Spleen (tissue), 11 donors: ENCODE results near the gene CHKA. TPM values are rescaled to one million over a fixed set of nuclear protein-coding genes. Genes with fewer than 3 reads are reported as not detected.

ENCODE experiments used
- DNase-seq: peaks from one replicate; pipeline ENCODE4 v3.0.0-alpha.2; 2020
- H3K27ac ChIP-seq, 8 donors: fragments of 200-600 bp; sonication (generic) in 7 of 8; 1 replicate in 4 of 8; 2 replicates in 4 of 8; pipeline versions ENCODE4 v1.5.0 to v1.8.0; 2016 to 2021; ENCODE audit warnings: inconsistent platforms in 4 of 8, mild to moderate bottlenecking in 4 of 8, moderate library complexity in 1 of 8
- H3K27me3 ChIP-seq, 7 donors: fragments of 200-600 bp; sonication (generic) in 6 of 7; replicated peaks in 1 of 7; 1 replicate in 4 of 7; 2 replicates in 3 of 7; pipeline versions ENCODE4 v1.5.0 to v1.8.0; 2016 to 2021; ENCODE audit warnings: inconsistent platforms in 3 of 7, mild to moderate bottlenecking in 1 of 7
- H3K36me3 ChIP-seq, 6 donors: fragments of 200-600 bp; sonication (generic) in 5 of 6; 1 replicate in 4 of 6; 2 replicates in 2 of 6; pipeline versions ENCODE4 v1.5.0 to v1.8.0; 2016 to 2021; ENCODE audit warnings: inconsistent platforms in 2 of 6
- H3K4me1 ChIP-seq, 6 donors: fragments of 200-600 bp; sonication (generic) in 5 of 6; 1 replicate in 3 of 6; 2 replicates in 3 of 6; pipeline versions ENCODE4 v1.5.0 to v1.8.0; 2016 to 2021; ENCODE audit warnings: inconsistent platforms in 3 of 6
- H3K4me3 ChIP-seq, 8 donors: fragments of 200-600 bp; sonication (generic) in 7 of 8; 1 replicate in 4 of 8; 2 replicates in 4 of 8; pipeline versions ENCODE4 v1.5.0 to v1.8.0; 2016 to 2021; ENCODE audit warnings: inconsistent platforms in 4 of 8, mild to moderate bottlenecking in 4 of 8, moderate library complexity in 2 of 8
- H3K9me3 ChIP-seq, 8 donors: fragments of 200-600 bp; sonication (generic) in 7 of 8; 1 replicate in 4 of 8; 2 replicates in 4 of 8; pipeline versions ENCODE4 v1.5.0 to v1.8.0; 2016 to 2021; ENCODE audit warnings: inconsistent platforms in 4 of 8
- CTCF ChIP-seq, 11 experiments: fragments of 200-600 bp in 7 of 11; fragments of 450-650 bp in 4 of 11; sonication (generic) in 4 of 11; IDR thresholded peaks in 8 of 11; conservative IDR thresholded peaks in 3 of 11; 1 replicate in 7 of 11; 2 replicates in 4 of 11; pipeline versions ENCODE4 v1.4.0 to v1.8.0; 2016 to 2021; ENCODE audit warnings: antibody characterized with exemption in 11 of 11, inconsistent platforms in 4 of 11, mild to moderate bottlenecking in 1 of 11
- POLR2A ChIP-seq, 3 donors: fragments of 450-650 bp; IDR thresholded peaks; one replicate each; pipeline ENCODE4 v1.5.1; 2017; ENCODE audit warnings: antibody characterized with exemption in 3 of 3, mild to moderate bottlenecking in 1 of 3
- POLR2AphosphoS5 ChIP-seq, 3 donors: sonication (generic); formaldehyde crosslinking; IDR thresholded peaks; one replicate each; pipeline ENCODE4 v1.5.1; 2017; ENCODE audit warnings: antibody characterized with exemption in 3 of 3
- WGBS, 5 donors: extraction: QIAGEN DNeasy Blood & Tissue Kit in 3 of 5; methylation state at CpG; one replicate each; pipeline versions ENCODE4 v1.1.5 to v1.1.7; 2013 to 2018; 5-methylcytosine and 5-hydroxymethylcytosine counted together
- intact Hi-C: fragments of 100-400 bp; cut with DNase I; formaldehyde crosslinking; loops from one replicate; pipeline ENCODE4 v1.15.0; 2023; ENCODE audit warnings: low total_unique reads
- polyA plus RNA-seq, 3 donors: library from polyadenylated mRNA; stranded (reverse); fragments of 200-250 nt; gene quantifications; one replicate each; pipeline ENCODE4 v1.2.1, GENCODE V29; 2013
- total RNA-seq, 7 donors: library from RNA; depleted of rRNA in 3 of 7; stranded (reverse); fragments of >200 nt in 3 of 7; fragmentation: NEBNext Ultra II Directional in 4 of 7; extraction: Animal tissue kit (Norgen Biotek cat#: 25700) in 4 of 7; gene quantifications; one replicate each; pipeline versions ENCODE4 v1.1.0 to v1.2.1, GENCODE V29; 2016 to 2021
- donor health status: healthy with polysubstance abuse.
- donor health status: DM: no; HTN: no; CAD: no; lungs with moderate emphysema.
- donor health status: DM: no; HTN: no; CAD: no.
- donor health status: Bipolar disorder and iron deficiency.
- donor health status: healthy.
- donor health status: DM: no; HTN: no; CAD: no.
- donor health status: DM: yes; HTN: yes; CAD: no.

Gene CHKA
- total and polyA plus RNA-seq, 10 donors, result 19.7 to 76.1 (median 33.4) TPM

- Histone ChIP-seq H3K27me3 (no peaks in the 10 kb centered on the region), H3K4me1 (no peaks in the 10 kb centered on the region), H3K36me3 (peaks cover 7 to 100% (median 78%) of the 10 kb centered on the region in 6 donors), H3K27ac (no peak overlapping the region), H3K4me3 (no peak overlapping the region), H3K9me3 (no peaks in the 10 kb centered on the region)
- intact Hi-C loops, result no loop called here
- no peak for DNase-seq
- TF ChIP-seq POLR2AphosphoS5 (IDR thresholded peaks at IDR 0.05) (no peak), POLR2A (IDR thresholded peaks at IDR 0.05) (no peak)
- WGBS, 5 donors, result 86 to 95% (median 92%) methylated on average over 4 of the region's 4 CpGs
Observed at GRCh38 chr11:68166969-68167368, 45.8 kb upstream of the CHKA start.

GRCh38 chr11:68165601-68166000 is 44.4 kb upstream of the CHKA start:
- no peak overlapping the region for H3K27ac ChIP-seq
- no peaks in the 10 kb centered on the region for H3K27me3 ChIP-seq
- intact Hi-C loops, result no loop called here
- 91 to 96% (median 94%) methylated on average over 4 of the region's 4 CpGs for WGBS, 5 donors
- TF ChIP-seq POLR2AphosphoS5 (IDR thresholded peaks at IDR 0.05), result no peak
- no peak for TF ChIP-seq POLR2A (IDR thresholded peaks at IDR 0.05)
- no peak for TF ChIP-seq CTCF (IDR thresholded peaks at IDR 0.05 in 8 of 11, conservative IDR thresholded peaks at IDR 0.05 in 3 of 11)
- H3K36me3 ChIP-seq, result peaks cover 4 to 100% (median 71%) of the 10 kb centered on the region in 6 donors
- no peak for DNase-seq
- no peak overlapping the region for H3K4me3 ChIP-seq
- no peaks in the 10 kb centered on the region for H3K9me3 ChIP-seq
- no peaks in the 10 kb centered on the region for H3K4me1 ChIP-seq

- H3K27ac ChIP-seq, result no peak overlapping the region
- 95 to 100% (median 96%) methylated on average over 2 of the region's 2 CpGs for WGBS, 5 donors
- H3K4me3 ChIP-seq, result no peak overlapping the region
- no peak for DNase-seq
- intact Hi-C loops, result no loop called here
- H3K4me1 ChIP-seq, result no peaks in the 10 kb centered on the region
- H3K36me3 ChIP-seq, result peaks cover 0 to 100% (median 62%) of the 10 kb centered on the region in 6 donors
- no peaks in the 10 kb centered on the region for H3K27me3 ChIP-seq
- TF ChIP-seq POLR2A (IDR thresholded peaks at IDR 0.05), result no peak
- no peak for TF ChIP-seq CTCF (IDR thresholded peaks at IDR 0.05 in 8 of 11, conservative IDR thresholded peaks at IDR 0.05 in 3 of 11)
- TF ChIP-seq POLR2AphosphoS5 (IDR thresholded peaks at IDR 0.05), result no peak
- H3K9me3 ChIP-seq, result no peaks in the 10 kb centered on the region
Observed at GRCh38 chr11:68164437-68164836, 43.2 kb upstream of the CHKA start.

- intact Hi-C loops, result no loop called here
- DNase-seq, result no peak
- 88 to 96% (median 90%) methylated on average over 11 of the region's 11 CpGs for WGBS, 5 donors
Observed at GRCh38 chr11:68163691-68164090, 42.5 kb upstream of the CHKA start.

More at GRCh38 chr11:68163691-68164090, 42.5 kb upstream of the CHKA start:
- H3K4me3 ChIP-seq, result no peak overlapping the region
- H3K36me3 ChIP-seq, result peaks cover 0 to 100% (median 58%) of the 10 kb centered on the region in 6 donors
- no peak overlapping the region for H3K27ac ChIP-seq
- H3K9me3 ChIP-seq, result no peaks in the 10 kb centered on the region
- H3K4me1 ChIP-seq, result no peaks in the 10 kb centered on the region
- TF ChIP-seq CTCF (IDR thresholded peaks at IDR 0.05 in 8 of 11, conservative IDR thresholded peaks at IDR 0.05 in 3 of 11), result no peak
- H3K27me3 ChIP-seq, result no peaks in the 10 kb centered on the region
